ENCODE measurements around the gene MPST.
"Not testable (repeated sequence)": the region's sequence is repeated elsewhere in the genome, so short reads cannot be mapped to it uniquely, and the experiment has no call there.

The MPST gene

DNA sequence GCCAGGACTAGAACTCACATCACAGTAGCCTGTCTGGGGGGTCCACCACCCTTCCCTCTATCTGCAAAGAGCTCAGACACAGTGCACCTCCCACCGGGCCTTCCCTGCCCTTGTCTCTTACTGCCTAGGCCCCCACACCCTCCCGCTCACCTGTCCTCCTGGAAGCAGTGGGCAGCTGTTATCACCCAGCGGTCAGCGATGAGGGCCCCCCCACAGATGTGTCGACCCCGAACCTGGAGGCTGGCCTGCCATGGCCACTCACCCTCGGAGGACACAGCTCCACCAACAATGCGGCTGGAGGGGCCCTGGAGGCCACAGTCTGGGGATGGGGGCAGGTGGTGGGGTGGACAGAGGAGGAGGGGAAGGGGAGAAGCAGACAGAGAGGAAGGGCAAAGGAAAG is 50.8 kb downstream of the MPST start:
- in situ Hi-C loops (cut with MboI; ENCODE audit: low sequenced_read_pairs, unreplicated experiment) = no loop called here
- TF ChIP-seq, protein P1, sequence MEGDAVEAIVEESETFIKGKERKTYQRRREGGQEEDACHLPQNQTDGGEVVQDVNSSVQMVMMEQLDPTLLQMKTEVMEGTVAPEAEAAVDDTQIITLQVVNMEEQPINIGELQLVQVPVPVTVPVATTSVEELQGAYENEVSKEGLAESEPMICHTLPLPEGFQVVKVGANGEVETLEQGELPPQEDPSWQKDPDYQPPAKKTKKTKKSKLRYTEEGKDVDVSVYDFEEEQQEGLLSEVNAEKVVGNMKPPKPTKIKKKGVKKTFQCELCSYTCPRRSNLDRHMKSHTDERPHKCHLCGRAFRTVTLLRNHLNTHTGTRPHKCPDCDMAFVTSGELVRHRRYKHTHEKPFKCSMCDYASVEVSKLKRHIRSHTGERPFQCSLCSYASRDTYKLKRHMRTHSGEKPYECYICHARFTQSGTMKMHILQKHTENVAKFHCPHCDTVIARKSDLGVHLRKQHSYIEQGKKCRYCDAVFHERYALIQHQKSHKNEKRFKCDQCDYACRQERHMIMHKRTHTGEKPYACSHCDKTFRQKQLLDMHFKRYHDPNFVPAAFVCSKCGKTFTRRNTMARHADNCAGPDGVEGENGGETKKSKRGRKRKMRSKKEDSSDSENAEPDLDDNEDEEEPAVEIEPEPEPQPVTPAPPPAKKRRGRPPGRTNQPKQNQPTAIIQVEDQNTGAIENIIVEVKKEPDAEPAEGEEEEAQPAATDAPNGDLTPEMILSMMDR (IDR thresholded peaks at IDR 0.05; ENCODE audit: borderline replicate concordance, control extremely low read depth, extremely low read depth, insufficient read depth, missing control alignments) = no peak
- no peak for DNase-seq (ENCODE audit: low spot score)

DNA sequence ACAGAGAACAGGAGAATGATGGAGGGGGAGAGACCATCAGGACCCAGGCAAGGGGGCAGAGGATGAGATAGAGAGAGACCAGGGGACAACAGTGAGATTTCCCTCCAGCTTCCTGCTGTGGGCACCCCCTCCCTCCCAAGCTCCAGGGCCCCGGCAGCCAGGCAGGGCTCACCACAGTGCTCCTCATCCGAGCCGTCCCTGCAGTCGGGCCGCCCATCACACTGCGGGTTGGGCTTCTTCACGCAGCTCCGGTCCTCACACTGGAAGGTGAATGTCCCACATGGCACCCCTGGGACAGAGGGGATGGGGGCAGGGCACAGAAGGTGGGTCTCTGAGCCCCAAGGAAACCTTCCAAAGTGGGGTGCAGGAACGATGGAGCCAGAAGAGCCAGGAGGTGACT is 51.2 kb downstream of the MPST start:
- TF ChIP-seq, protein P1 (IDR thresholded peaks at IDR 0.05; ENCODE audit: borderline replicate concordance, control extremely low read depth, extremely low read depth, insufficient read depth, missing control alignments) = no peak
- no peak for DNase-seq (ENCODE audit: low spot score)
- in situ Hi-C loops (cut with MboI; ENCODE audit: low sequenced_read_pairs, unreplicated experiment) = no loop called here

- DNase-seq (ENCODE audit: low spot score); in situ Hi-C loops (cut with MboI; ENCODE audit: low sequenced_read_pairs, unreplicated experiment): not testable (repeated sequence)
Observed at GRCh38 chr22:37071850-37072592, 52.5 kb downstream of the MPST start.

- TF ChIP-seq, protein P1 (IDR thresholded peaks at IDR 0.05; ENCODE audit: borderline replicate concordance, control extremely low read depth, extremely low read depth, insufficient read depth, missing control alignments) = no peak
- in situ Hi-C loops (cut with MboI; ENCODE audit: low sequenced_read_pairs, unreplicated experiment) = no loop called here
- DNase-seq (ENCODE audit: low spot score) = no peak
Observed at GRCh38 chr22:37072673-37073072, 53.1 kb downstream of the MPST start.

GRCh38 chr22:37074537-37074936 is 55.0 kb downstream of the MPST start:
- DNase-seq (ENCODE audit: low spot score) = no peak
- TF ChIP-seq, protein P1 (IDR thresholded peaks at IDR 0.05; ENCODE audit: borderline replicate concordance, control extremely low read depth, extremely low read depth, insufficient read depth, missing control alignments) = no peak
- in situ Hi-C loops (cut with MboI; ENCODE audit: low sequenced_read_pairs, unreplicated experiment) = no loop called here

DNA sequence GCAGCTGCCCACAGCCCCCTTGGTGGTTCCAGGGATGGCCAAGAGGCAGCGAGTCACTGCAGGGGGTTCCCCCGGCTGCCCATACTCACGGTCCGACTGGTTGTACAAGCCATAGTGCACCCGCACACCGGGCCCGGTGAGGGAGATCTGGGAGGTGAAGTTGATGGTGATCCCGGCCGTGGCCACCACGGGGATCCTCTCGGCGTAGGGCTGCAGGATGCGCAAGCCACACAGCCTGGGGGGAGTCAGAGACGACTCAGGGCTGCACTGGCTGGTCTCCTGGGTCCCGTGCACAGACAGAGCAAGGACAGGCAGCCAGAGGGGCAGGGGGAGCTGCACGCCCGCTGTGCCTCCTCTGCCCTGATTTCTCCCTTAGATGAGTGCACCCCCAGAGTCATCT is 55.5 kb downstream of the MPST start:
- TF ChIP-seq, protein P1 (IDR thresholded peaks at IDR 0.05; ENCODE audit: borderline replicate concordance, control extremely low read depth, extremely low read depth, insufficient read depth, missing control alignments) = no peak
- DNase-seq (ENCODE audit: low spot score) = no peak
- in situ Hi-C loops (cut with MboI; ENCODE audit: low sequenced_read_pairs, unreplicated experiment) = no loop called here

GRCh38 chr22:37075822-37076433 is 56.4 kb downstream of the MPST start:
- in situ Hi-C loops (cut with MboI; ENCODE audit: low sequenced_read_pairs, unreplicated experiment) = no loop called here
- TF ChIP-seq, protein P1 (IDR thresholded peaks at IDR 0.05; ENCODE audit: borderline replicate concordance, control extremely low read depth, extremely low read depth, insufficient read depth, missing control alignments) = no peak
- DNase-seq (ENCODE audit: low spot score) = no peak
